Activated CD8-positive, alpha-beta memory T cell treated with anti-CD3 and anti-CD28 coated beads for 4 hours (primary cell): ENCODE data around the gene PCDH10.

Experiments
- DNase-seq, 2 donors: peaks; one replicate each; pipeline ENCODE4 v3.0.0-alpha.2; 2020; ENCODE audit warnings: low read depth in 2 of 2

The PCDH10 gene

GRCh38 chr4:133149932-133150471 is 908 bp downstream of the PCDH10 start:
- no peak for DNase-seq

- DNase-seq = no peak
Measured at GRCh38 chr4:133150486-133151340, 1.6 kb downstream of the PCDH10 start.

GRCh38 chr4:133151341-133151690 is 2.2 kb downstream of the PCDH10 start:
- DNase-seq = no peak

- DNase-seq = no peak
Measured at GRCh38 chr4:133151691-133152329, 2.7 kb downstream of the PCDH10 start.

DNA sequence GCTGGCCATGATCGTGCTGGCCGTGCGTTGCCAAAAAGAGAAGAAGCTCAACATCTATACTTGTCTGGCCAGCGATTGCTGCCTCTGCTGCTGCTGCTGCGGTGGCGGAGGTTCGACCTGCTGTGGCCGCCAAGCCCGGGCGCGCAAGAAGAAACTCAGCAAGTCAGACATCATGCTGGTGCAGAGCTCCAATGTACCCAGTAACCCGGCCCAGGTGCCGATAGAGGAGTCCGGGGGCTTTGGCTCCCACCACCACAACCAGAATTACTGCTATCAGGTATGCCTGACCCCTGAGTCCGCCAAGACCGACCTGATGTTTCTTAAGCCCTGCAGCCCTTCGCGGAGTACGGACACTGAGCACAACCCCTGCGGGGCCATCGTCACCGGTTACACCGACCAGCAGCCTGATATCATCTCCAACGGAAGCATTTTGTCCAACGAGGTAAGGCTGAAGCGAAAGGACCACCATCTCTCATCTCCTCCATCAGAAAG is 3.3 kb downstream of the PCDH10 start:
- no peak for DNase-seq

DNA sequence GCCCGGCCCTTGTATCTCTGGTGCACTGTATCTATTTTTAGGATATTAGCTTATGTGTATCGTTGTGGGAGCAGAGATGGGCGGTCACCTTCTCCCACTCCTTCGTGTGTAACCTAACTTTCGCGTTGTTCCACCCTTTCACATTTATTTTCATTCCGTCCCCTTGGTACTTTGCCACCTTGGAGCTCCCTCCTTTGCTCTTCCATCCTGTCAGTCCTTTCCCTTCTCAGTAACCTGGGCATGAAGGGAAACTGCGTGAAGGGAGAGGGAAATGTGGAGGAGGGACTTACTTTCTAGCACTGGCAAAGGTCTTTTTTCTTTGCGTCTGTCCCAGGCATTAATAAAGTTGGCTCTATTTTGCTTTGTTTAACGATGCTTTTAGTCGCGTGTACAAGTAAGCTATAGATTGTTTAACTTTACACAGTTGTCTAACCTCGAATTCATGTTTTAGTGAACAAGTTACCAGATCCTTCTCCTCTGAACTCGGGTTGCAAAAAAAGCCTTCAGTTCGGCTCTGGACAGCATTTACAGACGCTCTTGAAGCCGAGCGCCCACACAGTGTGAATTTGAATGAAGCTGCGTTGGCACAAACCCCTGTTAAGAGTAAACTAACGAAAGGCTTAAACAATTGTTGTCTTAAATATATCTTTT is 3.9 kb downstream of the PCDH10 start:
- no peak for DNase-seq

- DNase-seq = no peak
Measured at GRCh38 chr4:133154725-133155124, 5.6 kb downstream of the PCDH10 start.

GRCh38 chr4:133156096-133156495 is 7.0 kb downstream of the PCDH10 start:
- no peak for DNase-seq

DNA sequence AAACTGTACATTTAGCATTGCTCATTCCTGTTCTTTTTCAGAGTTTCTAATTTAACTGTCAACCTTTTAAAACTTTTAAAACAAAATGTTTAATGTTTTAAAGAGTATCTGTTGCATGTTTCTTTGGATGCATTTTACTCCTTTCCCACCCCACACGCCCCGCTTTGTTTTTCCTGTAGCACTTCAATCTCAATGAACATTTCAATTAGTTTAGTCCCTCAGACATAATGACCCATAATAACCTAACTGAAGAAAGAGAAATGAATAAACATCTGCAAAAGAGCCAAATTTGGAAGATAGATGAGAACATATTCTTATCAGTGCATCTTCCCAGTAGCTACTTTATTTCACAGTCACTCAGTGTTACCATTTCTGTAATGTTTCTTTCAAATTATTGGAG is 7.5 kb downstream of the PCDH10 start:
- no peak for DNase-seq

- DNase-seq = no peak
Measured at GRCh38 chr4:133157460-133158160, 8.5 kb downstream of the PCDH10 start.

GRCh38 chr4:133160853-133161252 is 11.8 kb downstream of the PCDH10 start:
- no peak for DNase-seq

GRCh38 chr4:133161570-133162295 is 12.6 kb downstream of the PCDH10 start:
- no peak for DNase-seq

DNA sequence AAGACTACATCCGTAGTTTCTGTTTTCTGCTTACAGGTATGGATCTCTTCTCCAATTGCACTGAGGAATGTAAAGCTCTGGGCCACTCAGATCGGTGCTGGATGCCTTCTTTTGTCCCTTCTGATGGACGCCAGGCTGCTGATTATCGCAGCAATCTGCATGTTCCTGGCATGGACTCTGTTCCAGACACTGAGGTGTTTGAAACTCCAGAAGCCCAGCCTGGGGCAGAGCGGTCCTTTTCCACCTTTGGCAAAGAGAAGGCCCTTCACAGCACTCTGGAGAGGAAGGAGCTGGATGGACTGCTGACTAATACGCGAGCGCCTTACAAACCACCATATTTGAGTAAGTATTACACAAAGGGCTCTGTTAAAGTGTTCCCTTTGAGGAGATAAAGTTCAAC is 13.8 kb downstream of the PCDH10 start:
- no peak for DNase-seq

DNA sequence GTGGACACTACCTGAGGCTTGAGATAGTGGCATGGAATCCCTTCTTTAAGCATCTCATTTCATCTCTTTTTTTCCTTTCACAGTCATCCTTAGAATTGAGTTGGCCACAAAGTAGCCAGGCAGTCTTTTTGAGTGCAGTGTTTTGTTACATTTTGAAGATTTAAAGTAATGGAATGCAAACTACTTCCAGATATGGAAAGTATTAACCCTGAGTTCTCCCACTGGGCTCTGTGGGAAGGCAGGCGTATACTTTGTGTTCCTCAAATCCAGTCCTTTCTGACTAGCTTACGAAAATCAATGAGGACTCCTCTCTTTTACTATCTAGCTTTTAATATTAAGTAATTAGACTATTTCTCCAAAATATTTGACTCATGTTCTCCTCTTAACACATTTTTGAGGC is 29.9 kb downstream of the PCDH10 start:
- no peak for DNase-seq

DNA sequence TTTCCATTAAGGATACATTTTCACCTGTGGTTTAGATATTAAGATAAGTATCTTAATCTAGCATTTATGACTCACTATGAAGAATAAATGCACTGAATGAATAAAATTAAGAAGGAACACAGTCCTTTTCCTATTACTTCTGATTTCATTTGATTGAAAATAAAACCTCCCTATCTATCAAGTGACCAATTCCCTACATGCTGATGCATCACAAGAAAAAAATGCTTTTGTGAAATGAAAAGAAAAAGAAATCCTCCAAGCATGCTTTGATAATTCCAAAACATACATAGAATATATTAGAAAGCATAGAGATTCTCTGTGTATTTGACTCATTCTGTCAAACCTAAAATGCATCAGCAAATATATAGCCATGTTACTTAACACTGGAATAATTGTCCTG is 37.1 kb downstream of the PCDH10 start:
- DNase-seq = no peak

DNA sequence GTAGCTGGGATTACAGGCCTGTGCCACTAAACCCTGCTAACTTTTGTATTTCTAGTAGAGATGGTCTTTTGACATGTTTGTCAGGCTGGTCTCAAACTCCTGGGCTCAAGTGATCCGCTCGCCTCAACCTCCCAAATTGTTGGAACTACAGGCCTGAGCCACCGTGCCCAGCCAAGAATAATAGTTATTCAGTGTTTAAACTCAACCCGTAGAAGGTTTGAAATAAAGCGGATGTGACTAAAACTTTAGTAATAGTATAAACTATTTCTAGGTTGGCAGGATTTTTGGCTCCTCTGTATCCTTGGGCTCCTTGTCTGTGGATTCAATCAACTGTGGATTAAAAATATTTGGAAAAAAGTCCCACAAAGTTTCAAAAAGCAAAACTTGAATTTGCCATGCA is 37.8 kb downstream of the PCDH10 start:
- DNase-seq = no peak

DNA sequence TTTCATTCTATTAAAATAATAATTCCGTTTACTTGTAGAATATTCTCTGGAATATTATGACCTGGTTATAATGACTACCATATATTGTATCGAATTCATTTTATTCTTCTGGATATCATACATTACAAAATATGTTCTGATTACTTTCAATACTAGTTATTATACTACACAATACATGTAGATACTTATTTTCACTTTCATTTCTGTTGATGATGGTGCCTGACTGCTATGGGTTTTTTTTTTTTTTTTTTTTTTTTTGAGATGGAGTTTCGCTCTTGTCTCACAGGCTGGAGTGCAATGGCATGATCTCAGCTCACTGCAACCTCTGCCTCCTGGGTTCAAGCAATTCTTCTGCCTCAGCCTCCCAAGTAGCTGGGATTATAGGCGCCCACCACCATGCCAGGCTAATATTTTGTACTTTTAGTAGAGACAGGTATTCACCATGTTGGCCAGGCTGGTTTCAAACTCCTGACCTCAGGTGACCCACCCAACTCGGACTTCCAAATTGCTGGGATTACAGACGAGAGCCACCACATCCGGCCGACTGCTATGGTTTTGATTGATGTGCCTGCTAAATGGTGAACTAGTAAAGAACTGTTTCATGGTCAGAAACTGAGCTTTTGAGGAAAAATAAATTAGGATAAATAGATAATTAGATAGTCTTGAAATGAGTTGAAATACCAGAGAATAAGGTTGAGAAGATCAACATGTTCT is 39.5 kb downstream of the PCDH10 start:
- DNase-seq = no peak

DNA sequence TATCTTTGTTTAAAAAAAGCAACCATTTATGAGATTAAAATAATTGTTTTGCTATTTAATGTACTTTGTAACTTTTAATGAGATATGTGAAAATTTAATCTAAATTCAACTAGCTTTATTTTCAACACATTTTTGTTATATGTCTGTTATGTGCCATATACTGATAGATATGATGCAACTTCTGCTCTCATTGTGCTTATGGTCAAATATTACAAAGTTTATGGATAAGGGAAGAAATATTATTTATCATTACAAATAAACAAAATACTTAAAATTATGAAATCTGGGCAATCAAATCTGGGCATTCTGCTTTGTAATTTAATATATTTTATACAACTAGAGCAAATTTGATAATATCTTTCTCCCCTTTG is 40.0 kb downstream of the PCDH10 start:
- DNase-seq = no peak

DNA sequence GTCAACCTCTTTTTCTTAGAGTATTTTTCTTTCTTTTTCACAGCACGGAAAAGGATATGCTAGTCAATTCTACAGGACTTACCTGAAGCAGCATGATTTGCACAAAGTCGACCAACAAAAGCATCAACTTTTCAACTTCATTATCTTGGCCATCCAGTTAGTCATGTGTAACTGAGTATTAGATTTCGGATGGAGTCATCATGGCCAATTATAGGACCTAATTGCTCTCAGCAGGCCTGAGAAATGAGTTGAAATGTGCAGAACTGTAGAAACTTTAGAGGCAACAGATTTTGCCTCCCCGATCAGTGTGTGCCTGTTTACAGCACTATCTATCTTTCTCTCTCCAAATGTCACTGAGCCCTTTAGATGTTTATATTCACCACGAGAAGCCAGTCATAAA is 41.0 kb downstream of the PCDH10 start:
- no peak for DNase-seq

DNA sequence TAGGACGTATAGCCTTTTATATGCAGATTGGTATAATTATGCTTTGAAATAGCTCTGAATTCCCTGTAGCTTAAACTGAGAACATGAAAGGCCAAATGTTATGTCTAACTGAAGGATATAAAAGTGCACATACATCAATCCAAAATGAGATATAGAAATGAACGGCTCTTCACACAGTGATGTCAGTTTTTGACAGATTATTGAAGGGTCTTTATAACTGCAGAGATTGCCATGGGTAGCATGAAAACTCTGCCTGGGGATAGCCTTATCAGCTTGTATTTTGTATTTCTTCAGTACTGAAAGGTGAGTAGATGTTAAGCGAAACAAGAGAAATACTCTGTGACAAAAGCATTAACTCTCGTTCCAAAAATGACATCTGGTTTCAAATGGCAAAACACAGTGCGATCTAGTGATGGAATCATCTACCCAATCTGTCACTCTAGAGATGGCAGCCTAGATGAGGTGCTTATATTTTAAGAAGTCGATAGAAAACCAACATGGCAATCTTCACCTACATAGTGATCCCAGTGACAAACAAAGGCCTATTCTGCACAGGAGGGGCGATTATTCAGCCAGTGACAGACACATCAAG is 59.7 kb downstream of the PCDH10 start:
- no peak for DNase-seq
